Femur (tissue), 1 donor: ENCODE results near the gene UQCRC1.
A peak's percentile ranks its signal among the peaks of the same experiment; 100 is the strongest.

Experiments used
- DNase-seq: peaks from one replicate; pipeline ENCODE4 v3.0.0-alpha.2; 2017

UQCRC1 gene

GRCh38 chr3:48609088-48610005 lies at the start of gene UQCRC1:
TSS of gene UQCRC1 (minus strand) at chr3:48609646. CDS start at chr3:48609620, 26 bp downstream.
- DNase-seq, result peak; percentile 96

DNA sequence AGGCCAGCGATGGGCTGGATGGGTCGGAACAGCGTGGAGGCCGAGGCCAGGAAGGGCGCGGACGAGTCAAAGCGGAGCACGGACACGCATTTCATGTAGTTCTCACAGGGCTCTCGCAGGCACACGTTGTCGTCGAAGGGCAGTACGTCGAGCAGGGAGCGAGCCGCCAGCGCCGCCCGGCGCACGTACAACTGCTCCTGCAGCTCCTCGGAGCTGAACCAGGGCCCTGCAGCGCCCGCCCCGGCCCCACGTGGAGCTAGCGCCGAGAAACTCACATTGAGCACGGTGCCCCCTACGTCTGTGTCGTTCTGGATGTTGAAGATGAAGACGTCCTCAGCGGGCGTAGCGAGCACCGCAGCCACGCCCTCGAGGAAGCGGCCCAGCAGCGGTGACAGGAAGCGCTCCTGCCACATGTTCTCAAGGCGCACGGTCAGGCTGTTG lies 47.4 kb upstream of the UQCRC1 start:
- DNase-seq, result no peak

DNA sequence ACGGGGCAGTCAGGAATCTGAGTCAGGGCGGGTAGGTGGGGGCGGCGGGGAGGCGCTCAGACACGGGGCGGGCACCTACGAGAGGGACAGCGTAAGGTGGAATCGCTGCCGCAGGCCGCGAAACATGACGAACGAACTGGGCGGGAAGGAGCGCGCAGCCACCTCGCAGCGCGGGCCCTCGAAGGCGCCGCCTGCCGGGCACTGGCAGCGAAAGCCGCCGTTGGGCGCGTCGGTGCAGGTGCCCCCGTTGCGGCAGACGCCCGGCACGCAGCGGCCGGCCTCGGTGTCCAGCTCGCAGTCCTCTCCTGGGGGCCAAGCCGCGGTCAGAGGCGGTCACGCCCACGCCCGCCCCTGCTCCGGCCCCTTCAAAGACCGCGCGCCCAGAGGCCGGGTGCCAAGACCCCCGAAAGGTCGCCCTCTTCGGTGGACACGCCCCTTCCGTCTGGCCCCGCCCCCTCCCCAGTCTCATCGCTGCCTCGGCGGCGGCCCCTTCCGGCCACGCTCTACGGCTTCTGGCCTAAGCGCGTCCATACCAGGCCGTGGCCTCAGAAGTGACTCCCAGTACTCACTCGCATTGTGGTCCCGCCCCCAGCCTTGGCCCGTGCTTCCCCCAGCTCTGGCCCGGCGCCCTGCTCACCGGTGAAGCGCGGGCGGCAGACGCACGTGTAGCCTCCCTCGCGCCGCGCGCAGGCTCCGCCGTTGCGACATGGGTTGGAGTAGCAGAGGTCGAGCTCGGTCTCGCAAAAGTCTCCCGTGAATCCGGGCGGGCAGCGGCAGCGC lies 46.8 kb upstream of the UQCRC1 start:
- DNase-seq, result peak; percentile 83

DNA sequence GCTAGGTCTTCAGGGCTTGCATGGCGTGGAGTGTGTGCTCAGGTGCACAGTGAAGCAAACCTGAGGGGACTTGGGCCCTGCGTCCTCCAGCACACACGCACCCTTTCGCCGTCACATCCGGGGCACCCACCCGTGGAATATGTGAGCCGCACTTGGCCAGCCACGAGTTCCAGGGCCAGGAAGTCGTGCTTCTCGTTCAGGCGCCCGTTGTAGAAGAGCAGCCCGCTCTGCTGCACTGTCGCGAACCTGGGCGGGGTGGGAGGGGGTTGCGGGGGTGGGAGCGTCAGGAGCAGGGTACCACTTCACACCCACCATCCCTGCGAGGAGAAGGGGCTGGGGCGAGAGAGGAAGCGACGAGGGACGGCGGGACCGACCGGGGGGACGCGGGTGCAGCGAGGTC lies 46.2 kb upstream of the UQCRC1 start:
- DNase-seq, result no peak

- DNase-seq, result no peak
Observed at GRCh38 chr3:48655063-48655462, 45.6 kb upstream of the UQCRC1 start.

GRCh38 chr3:48652923-48653715 lies 43.7 kb upstream of the UQCRC1 start:
- DNase-seq, result no peak

DNA sequence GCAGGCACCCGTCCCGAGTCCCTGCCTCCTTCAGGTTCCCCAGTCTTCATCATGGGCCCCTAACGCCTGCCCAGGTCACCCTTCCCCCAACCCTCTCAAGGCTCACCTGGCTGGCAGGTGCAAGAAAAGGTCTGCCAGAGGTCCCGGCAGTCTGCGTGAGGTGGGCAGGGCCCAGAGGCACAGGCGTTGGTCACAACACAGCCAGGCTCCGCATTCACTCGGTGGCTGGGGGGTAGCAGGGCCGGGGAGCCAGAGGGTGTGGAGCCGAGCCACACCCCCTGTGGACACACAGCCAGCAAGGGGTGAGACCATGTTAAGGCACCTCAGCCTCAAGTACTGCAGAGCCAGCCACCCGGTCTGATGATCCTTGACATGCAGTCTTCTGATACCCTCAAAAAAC lies 42.3 kb upstream of the UQCRC1 start:
- no peak for DNase-seq

DNA sequence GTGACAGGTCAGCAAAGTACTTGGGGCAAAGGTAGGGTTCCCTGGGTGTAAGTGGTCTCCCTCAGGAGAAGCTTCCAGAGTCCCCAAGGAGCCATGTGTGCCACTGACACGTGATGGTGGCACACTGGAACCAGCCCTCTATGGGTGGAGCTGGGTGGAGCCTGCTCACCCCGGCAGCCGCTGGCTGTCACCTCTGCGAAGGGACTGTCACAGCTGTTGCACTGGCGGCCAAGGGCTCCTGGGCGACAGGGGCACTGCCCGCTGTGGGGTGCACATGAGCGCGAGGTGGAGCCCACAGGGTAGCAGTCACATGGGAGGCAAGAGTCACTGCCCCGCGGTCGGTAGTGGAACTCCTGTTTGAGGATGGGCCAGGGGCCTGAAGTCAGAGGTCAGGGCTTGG lies 41.3 kb upstream of the UQCRC1 start:
- no peak for DNase-seq

GRCh38 chr3:48648188-48648850 lies 38.9 kb upstream of the UQCRC1 start:
- DNase-seq, result no peak

GRCh38 chr3:48647714-48648113 lies 38.3 kb upstream of the UQCRC1 start:
- no peak for DNase-seq

GRCh38 chr3:48644898-48645760 lies 35.7 kb upstream of the UQCRC1 start:
- no peak for DNase-seq

GRCh38 chr3:48642605-48643004 lies 33.2 kb upstream of the UQCRC1 start:
- no peak for DNase-seq

GRCh38 chr3:48641396-48641795 lies 31.9 kb upstream of the UQCRC1 start:
- no peak for DNase-seq

GRCh38 chr3:48639944-48640606 lies 30.6 kb upstream of the UQCRC1 start:
- no peak for DNase-seq

DNA sequence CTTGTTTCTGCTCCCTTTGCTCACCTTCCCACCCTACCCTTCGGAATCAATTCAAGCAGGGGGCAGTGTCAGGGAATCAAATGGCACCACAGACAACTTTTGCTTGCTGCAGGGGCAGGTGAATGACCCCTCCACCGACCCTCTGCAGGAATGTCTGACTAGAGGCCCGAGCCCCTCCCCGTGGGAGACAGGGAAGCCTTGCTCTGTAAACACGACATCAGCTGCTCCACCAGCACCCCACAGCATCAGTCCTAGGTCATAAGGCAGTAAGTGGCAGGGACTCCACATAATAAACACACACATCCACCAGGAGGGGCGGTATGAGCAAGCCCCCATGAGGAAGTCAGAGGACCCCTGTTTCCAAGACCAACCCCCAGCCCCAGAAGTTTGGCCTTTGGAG lies 27.9 kb upstream of the UQCRC1 start:
- no peak for DNase-seq

GRCh38 chr3:48636149-48636655 lies 26.8 kb upstream of the UQCRC1 start:
- no peak for DNase-seq

DNA sequence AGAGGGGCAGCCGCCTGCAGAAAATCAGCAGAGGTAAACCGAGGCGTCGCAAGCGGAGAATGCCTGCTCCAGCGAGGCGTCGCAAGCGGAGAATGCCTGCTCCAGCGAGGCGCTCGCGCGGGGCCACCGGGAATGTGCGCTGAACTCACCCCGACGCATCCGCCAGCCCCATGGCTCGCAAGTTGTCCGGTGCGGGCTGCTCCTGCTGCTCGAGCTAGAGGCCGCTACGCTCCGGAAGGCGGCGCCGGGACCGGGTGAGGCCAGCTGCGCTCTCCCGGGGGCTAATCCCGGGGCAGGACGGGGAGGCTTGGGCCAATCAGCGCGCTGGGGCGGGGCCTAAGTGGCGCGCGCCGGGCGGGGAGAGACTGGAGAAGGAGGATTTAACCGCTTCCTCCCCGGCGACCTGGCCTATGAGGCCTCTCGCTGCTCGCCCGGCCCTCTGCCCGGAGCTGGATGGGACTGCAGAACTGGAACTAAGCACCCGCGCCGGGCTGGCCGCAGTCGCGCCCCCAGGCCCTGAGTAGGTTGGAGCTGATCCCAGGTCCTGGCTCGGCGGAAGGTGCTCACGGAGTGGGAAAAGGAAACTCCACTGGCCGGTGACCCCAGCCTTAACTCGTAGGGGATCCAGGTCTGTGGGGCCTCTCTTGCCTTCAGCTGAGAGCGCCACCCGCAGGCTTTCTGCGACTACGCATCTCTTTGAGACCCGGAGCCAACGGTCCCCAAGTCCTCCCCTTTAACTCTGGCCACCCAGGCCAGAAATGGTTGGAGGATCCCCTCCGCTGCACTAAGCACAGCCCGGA lies 26.0 kb upstream of the UQCRC1 start, which contains the start of gene SLC26A6:
Gene SLC26A6 (minus strand): TSS at position 240 of the 800 bp plus-strand sequence. CDS start 68 bp downstream, at position 172.
- DNase-seq, result peak; percentile 98

DNA sequence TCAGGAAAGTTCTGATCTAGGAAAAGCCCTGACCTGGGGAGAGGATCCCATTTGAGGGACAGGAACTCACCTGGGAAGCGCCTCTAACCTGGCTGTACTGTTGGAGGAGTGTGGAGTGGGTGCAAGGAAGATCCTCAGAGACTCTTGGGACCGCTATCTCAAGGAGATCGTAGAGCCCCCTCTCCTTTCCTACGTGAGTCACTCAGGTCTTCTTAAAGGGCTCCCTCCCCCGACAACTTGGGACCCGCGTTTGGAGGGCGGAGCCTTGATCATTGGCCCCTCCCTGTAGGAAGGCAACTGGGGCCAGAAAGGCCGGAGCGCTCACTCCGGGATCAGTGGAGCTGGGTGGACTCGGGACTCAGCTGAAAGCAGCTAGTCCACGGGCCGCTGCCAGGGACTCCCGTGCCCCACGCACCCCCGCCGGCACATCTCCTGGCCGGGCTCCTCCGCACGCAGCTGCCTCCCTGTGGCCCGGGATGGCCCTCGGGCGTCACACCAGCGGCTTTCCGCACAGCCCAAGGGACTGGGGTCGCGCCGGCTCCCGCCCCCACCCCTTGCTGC lies 25.3 kb upstream of the UQCRC1 start:
- DNase-seq, result peak; percentile 66

- DNase-seq, result no peak
Observed at GRCh38 chr3:48633743-48634142, 24.3 kb upstream of the UQCRC1 start.
